Psoas muscle (tissue), 8 donors: ENCODE results near the gene NADK2. TPM values are rescaled to one million over a fixed set of nuclear protein-coding genes. Genes with fewer than 3 reads are reported as not detected.

ENCODE experiments used
- ATAC-seq, 4 donors: fragments of 200-7000 bp; cut with Tn5 transposase; one replicate each; pipeline ENCODE4 v1.9.1; 2020; ENCODE audit warnings: moderate library complexity in 3 of 4, mild to moderate bottlenecking in 2 of 4
- DNase-seq, 2 donors: peaks; one replicate each; pipeline ENCODE4 v3.0.0-alpha.2; 2020
- H3K27ac ChIP-seq: fragments of 200-600 bp; one replicate; pipeline ENCODE4 v1.8.0; 2022
- H3K27me3 ChIP-seq, 3 donors: fragments of 200-600 bp in 1 of 3; one replicate each; pipeline versions ENCODE4 v1.6.1 to v1.8.0; 2013 to 2022; ENCODE audit warnings: low read length in 2 of 3, mild to moderate bottlenecking in 2 of 3, moderate library complexity in 1 of 3; ENCODE audit not compliant: insufficient read depth in 3 of 3
- H3K36me3 ChIP-seq, 2 donors: fragments of 200-600 bp in 1 of 2; one replicate each; pipeline versions ENCODE4 v1.6.1 to v1.8.0; 2013 to 2022; ENCODE audit warnings: low read depth in 1 of 2, mild to moderate bottlenecking in 1 of 2, moderate library complexity in 1 of 2; ENCODE audit not compliant: insufficient read depth in 1 of 2
- H3K4me1 ChIP-seq: fragments of 200-600 bp; one replicate; pipeline ENCODE4 v1.8.0; 2022
- H3K4me3 ChIP-seq: fragments of 200-600 bp; one replicate; pipeline ENCODE4 v1.8.0; 2022; ENCODE audit warnings: mild to moderate bottlenecking
- H3K9me3 ChIP-seq: fragments of 200-600 bp; one replicate; pipeline ENCODE4 v1.8.0; 2022
- CTCF ChIP-seq: fragments of 200-600 bp; IDR thresholded peaks from one replicate; pipeline ENCODE4 v1.8.0; 2022; ENCODE audit warnings: antibody characterized with exemption
- WGBS, 3 donors: extraction: QIAGEN DNeasy Blood & Tissue Kit; methylation state at CpG; one replicate each; pipeline versions ENCODE4 v1.1.6 to v1.1.7; 2013; 5-methylcytosine and 5-hydroxymethylcytosine counted together
- intact Hi-C, 2 donors: fragments of 100-400 bp; cut with DNase I; formaldehyde crosslinking; loops; one replicate each; pipeline versions ENCODE4 v1.11.0 to v1.14.2; 2022
- polyA plus RNA-seq, 3 donors: library from polyadenylated mRNA; stranded (reverse); fragments of 200-250 nt; gene quantifications; one replicate each; pipeline ENCODE4 v1.2.3, GENCODE V29; 2013
- total RNA-seq, 4 donors: library from RNA; stranded (reverse); fragmentation: NEBNext Ultra II Directional in 2 of 4; extraction: Animal tissue kit (Norgen Biotek cat#: 25700) in 2 of 4; gene quantifications; one replicate each; pipeline versions ENCODE4 v1.2.1 to v1.2.4, GENCODE V29; 2021 to 2023
- donor health status: healthy with polysubstance abuse.
- donor health status: DM: no; HTN: no; CAD: no; lungs with moderate emphysema.
- donor health status: Bipolar disorder and iron deficiency.
- donor health status: healthy.
- donor health status: DM: yes; HTN: yes; CAD: no.
- donor health status: DM: no; HTN: no; CAD: no.
- donor health status: DM: no; HTN: no; CAD: no.
- donor health status: DM: yes; HTN: yes; CAD: no.

Gene NADK2
- total and polyA plus RNA-seq, 7 donors: 13.4 to 46.6 (median 31.7) TPM

DNA sequence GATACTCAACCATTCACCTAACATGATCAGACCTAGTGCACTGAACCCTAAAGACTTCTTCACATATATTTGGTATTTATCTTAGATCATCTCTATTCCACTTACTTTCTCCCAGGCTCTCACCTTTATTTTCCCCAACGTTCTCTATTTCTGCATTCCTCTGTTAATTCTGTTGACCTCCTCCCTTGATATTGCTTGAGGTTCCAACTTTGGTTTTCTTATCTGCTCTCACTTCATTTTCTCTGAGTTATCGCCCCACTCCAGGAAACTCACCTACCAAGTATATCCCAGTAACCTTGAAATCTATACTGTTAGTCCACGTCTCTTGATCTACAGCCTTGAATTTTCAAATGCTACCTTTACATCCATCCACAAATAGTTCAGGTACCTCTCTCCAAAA, 9.2 kb downstream of the NADK2 start:
- TF ChIP-seq CTCF: no peak
- Histone ChIP-seq H3K27ac (no peak overlapping the region), H3K27me3 (no peaks in the 10 kb centered on the region), H3K9me3 (no peaks in the 10 kb centered on the region), H3K36me3 (no peaks in the 10 kb centered on the region), H3K4me1 (peaks cover 26% of the 10 kb centered on the region), H3K4me3 (no peak overlapping the region)
- ATAC-seq: no peak
- no peak for DNase-seq
- intact Hi-C loops: no loop called here
- 86 to 94% (median 88%) methylated on average over 3 of the region's 3 CpGs for WGBS, 3 donors

GRCh38 chr5:36230151-36230790, 11.5 kb downstream of the NADK2 start:
- Histone ChIP-seq H3K4me3 (no peak overlapping the region), H3K9me3 (no peaks in the 10 kb centered on the region), H3K27me3 (no peaks in the 10 kb centered on the region), H3K36me3 (peaks cover 0 to 15% of the 10 kb centered on the region in 2 donors), H3K27ac (no peak overlapping the region), H3K4me1 (peaks cover 11% of the 10 kb centered on the region)
- ATAC-seq (no peak), DNase-seq (no peak)
- no peak for TF ChIP-seq CTCF
- 92 to 98% (median 93%) methylated on average over 1 of the region's 1 CpG for WGBS, 3 donors
- intact Hi-C loops: no loop called here

DNA sequence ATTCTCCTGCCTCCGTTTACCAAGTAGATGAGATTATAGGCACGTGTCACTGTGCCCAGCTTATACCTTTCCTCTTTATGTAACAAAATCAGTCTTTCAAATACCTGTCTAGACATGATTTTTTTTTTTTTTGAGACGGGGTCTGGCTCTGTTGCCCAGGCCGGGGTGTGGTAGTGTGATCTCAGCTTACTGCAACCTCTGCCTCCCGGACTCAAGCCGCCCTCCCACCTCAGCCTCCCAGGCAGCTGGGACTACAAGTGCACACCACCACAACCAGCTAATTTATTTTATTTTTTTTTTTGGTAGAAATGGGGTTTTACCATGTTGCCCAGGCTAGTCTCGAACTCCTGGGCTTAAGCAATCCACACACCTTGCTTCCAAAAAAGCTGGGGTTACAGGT, 13.2 kb downstream of the NADK2 start:
- ATAC-seq (peak in 1 of 4 donors; percentile 26), DNase-seq (no peak)
- WGBS, 3 donors: 98 to 99% (median 98%) methylated on average over 7 of the region's 7 CpGs
- Histone ChIP-seq H3K36me3 (peaks cover 2 to 33% of the 10 kb centered on the region in 2 donors), H3K9me3 (no peaks in the 10 kb centered on the region), H3K27me3 (no peaks in the 10 kb centered on the region), H3K27ac (no peak overlapping the region), H3K4me3 (no peak overlapping the region), H3K4me1 (peaks cover 11% of the 10 kb centered on the region)
- no peak for TF ChIP-seq CTCF
- intact Hi-C loops: loop anchor here in 1 of 2 donors (10.0 kb wide), 1 partner anchor 54 kb away; no protein-coding TSS in a partner anchor

DNA sequence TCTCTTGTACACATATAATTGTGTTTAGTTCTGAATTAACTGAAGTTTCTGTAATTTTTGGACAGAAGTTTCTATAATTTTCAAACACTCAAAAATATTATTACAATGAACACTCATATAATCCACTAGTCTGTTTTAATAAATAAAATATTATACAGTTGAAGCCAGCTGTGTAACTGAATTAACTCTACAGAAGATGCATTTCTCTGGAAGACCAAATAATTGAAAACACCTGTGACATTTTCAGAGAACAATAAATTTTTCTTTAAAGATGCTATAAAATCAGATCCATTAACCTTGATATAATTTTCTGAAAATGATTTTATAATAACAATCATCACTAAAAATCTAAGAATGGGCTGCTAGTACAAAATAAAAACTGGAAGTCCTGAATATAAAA, 14.7 kb downstream of the NADK2 start:
- DNase-seq: no peak
- peaks cover 11% of the 10 kb centered on the region for H3K4me1 ChIP-seq
- intact Hi-C loops: loop anchor here in 1 of 2 donors (10.0 kb wide), 1 partner anchor 52 kb away; no protein-coding TSS in a partner anchor

More for the DNA sequence above, 14.7 kb downstream of the NADK2 start:
- no peak overlapping the region for H3K27ac ChIP-seq
- ATAC-seq: no peak
- H3K4me3 ChIP-seq: no peak overlapping the region
- H3K9me3 ChIP-seq: no peaks in the 10 kb centered on the region
- H3K27me3 ChIP-seq: no peaks in the 10 kb centered on the region
- no peak for TF ChIP-seq CTCF
- H3K36me3 ChIP-seq: peaks cover 2 to 47% of the 10 kb centered on the region in 2 donors
